Subcutaneous abdominal adipose tissue (tissue), 5 donors: ENCODE results near the gene CYFIP2.
A peak's percentile ranks its signal among the peaks of the same experiment; 100 is the strongest.

Experiments used
- H3K27ac ChIP-seq: one replicate; pipeline ENCODE4 v1.7.0; 2013; ENCODE audit warnings: low read depth, mild to moderate bottlenecking, inconsistent platforms, low read length, moderate library complexity
- H3K27me3 ChIP-seq, 5 donors: one replicate each; pipeline ENCODE4 v1.7.0; 2013; ENCODE audit warnings: low read length in 5 of 5, inconsistent platforms in 1 of 5; ENCODE audit not compliant: control insufficient read depth in 5 of 5, insufficient read depth in 4 of 5
- H3K36me3 ChIP-seq, 5 donors: one replicate each; pipeline ENCODE4 v1.7.0; 2013; ENCODE audit warnings: low read length in 5 of 5; ENCODE audit not compliant: control insufficient read depth in 5 of 5, insufficient read depth in 5 of 5
- H3K4me1 ChIP-seq, 5 donors: one replicate each; pipeline ENCODE4 v1.7.0; 2013; ENCODE audit warnings: low read length in 5 of 5, mild to moderate bottlenecking in 3 of 5, moderate library complexity in 1 of 5; ENCODE audit not compliant: control insufficient read depth in 5 of 5, insufficient read depth in 5 of 5
- H3K4me3 ChIP-seq, 5 donors: one replicate each; pipeline ENCODE4 v1.7.0; 2013; ENCODE audit warnings: low read length in 5 of 5, low read depth in 1 of 5
- H3K9ac ChIP-seq, 5 donors: one replicate each; pipeline ENCODE4 v1.7.0; 2013; ENCODE audit warnings: low read length in 5 of 5, mild to moderate bottlenecking in 4 of 5, moderate library complexity in 3 of 5
- H3K9me3 ChIP-seq, 5 donors: one replicate each; pipeline ENCODE4 v1.7.0; 2013; ENCODE audit warnings: low read length in 5 of 5; ENCODE audit not compliant: control insufficient read depth in 5 of 5
- donor health status: healthy.
- donor health status: healthy.
- donor health status: healthy.
- donor health status: healthy.
- donor health status: healthy.

CYFIP2 gene

GRCh38 chr5:157312492-157312891 is 46.6 kb downstream of the CYFIP2 start:
- Histone ChIP-seq H3K4me3 (no peak overlapping the region), H3K9ac (no peak overlapping the region), H3K27ac (no peak overlapping the region), H3K36me3 (no peaks in the 10 kb centered on the region), H3K27me3 (peaks cover 0 to 2% (median 0%) of the 10 kb centered on the region in 5 donors), H3K4me1 (peaks cover 1 to 13% (median 10%) of the 10 kb centered on the region in 5 donors), H3K9me3 (no peaks in the 10 kb centered on the region)

GRCh38 chr5:157322581-157322980 is 56.7 kb downstream of the CYFIP2 start:
- no peak overlapping the region for H3K27ac ChIP-seq
- no peaks in the 10 kb centered on the region for H3K9me3 ChIP-seq
- no peak overlapping the region for H3K4me3 ChIP-seq
- no peak overlapping the region for H3K9ac ChIP-seq
- H3K27me3 ChIP-seq = peaks cover 0 to 3% (median 0%) of the 10 kb centered on the region in 5 donors
- H3K36me3 ChIP-seq = no peaks in the 10 kb centered on the region
- no peaks in the 10 kb centered on the region for H3K4me1 ChIP-seq

GRCh38 chr5:157323107-157323706 is 57.3 kb downstream of the CYFIP2 start:
- no peaks in the 10 kb centered on the region for H3K36me3 ChIP-seq
- H3K9me3 ChIP-seq = no peaks in the 10 kb centered on the region
- no peak overlapping the region for H3K4me3 ChIP-seq
- H3K4me1 ChIP-seq = peaks cover 0 to 3% (median 0%) of the 10 kb centered on the region in 5 donors
- H3K27me3 ChIP-seq = peaks cover 0 to 3% (median 0%) of the 10 kb centered on the region in 5 donors
- H3K27ac ChIP-seq = no peak overlapping the region
- no peak overlapping the region for H3K9ac ChIP-seq

GRCh38 chr5:157324237-157324636 is 58.3 kb downstream of the CYFIP2 start:
- Histone ChIP-seq H3K27me3 (peaks cover 0 to 3% (median 0%) of the 10 kb centered on the region in 5 donors), H3K4me3 (no peak overlapping the region), H3K36me3 (no peaks in the 10 kb centered on the region), H3K9ac (no peak overlapping the region), H3K4me1 (peaks cover 0 to 4% (median 3%) of the 10 kb centered on the region in 5 donors), H3K27ac (no peak overlapping the region), H3K9me3 (no peaks in the 10 kb centered on the region)

- Histone ChIP-seq H3K9ac (no peak overlapping the region), H3K4me3 (no peak overlapping the region), H3K27ac (no peak overlapping the region)
Observed at GRCh38 chr5:157326440-157327005, 60.6 kb downstream of the CYFIP2 start.

GRCh38 chr5:157327771-157328170 is 61.8 kb downstream of the CYFIP2 start:
- no peaks in the 10 kb centered on the region for H3K27me3 ChIP-seq
- H3K4me3 ChIP-seq = no peak overlapping the region
- H3K9ac ChIP-seq = no peak overlapping the region
- H3K9me3 ChIP-seq = no peaks in the 10 kb centered on the region
- H3K4me1 ChIP-seq = peaks cover 0 to 4% (median 3%) of the 10 kb centered on the region in 5 donors
- no peaks in the 10 kb centered on the region for H3K36me3 ChIP-seq
- no peak overlapping the region for H3K27ac ChIP-seq

More at GRCh38 chr5:157326440-157327005, 60.6 kb downstream of the CYFIP2 start:
- peaks cover 0 to 2% (median 0%) of the 10 kb centered on the region in 5 donors for H3K27me3 ChIP-seq
- peaks cover 0 to 4% (median 3%) of the 10 kb centered on the region in 5 donors for H3K4me1 ChIP-seq
- no peaks in the 10 kb centered on the region for H3K36me3 ChIP-seq
- no peaks in the 10 kb centered on the region for H3K9me3 ChIP-seq

GRCh38 chr5:157328277-157328912 is 62.5 kb downstream of the CYFIP2 start:
- Histone ChIP-seq H3K4me3 (peak overlapping the region in 3 of 5 donors; percentile 12 to 45 (median 40)), H3K4me1 (peaks cover 0 to 4% (median 3%) of the 10 kb centered on the region in 5 donors), H3K9me3 (no peaks in the 10 kb centered on the region), H3K36me3 (no peaks in the 10 kb centered on the region), H3K27me3 (no peaks in the 10 kb centered on the region), H3K9ac (peak overlapping the region in 1 of 5 donors; percentile 47), H3K27ac (no peak overlapping the region)

GRCh38 chr5:157331807-157332206 is 65.9 kb downstream of the CYFIP2 start:
- H3K4me3 ChIP-seq = no peak overlapping the region
- no peaks in the 10 kb centered on the region for H3K36me3 ChIP-seq
- no peaks in the 10 kb centered on the region for H3K9me3 ChIP-seq
- H3K9ac ChIP-seq = no peak overlapping the region
- no peaks in the 10 kb centered on the region for H3K27me3 ChIP-seq
- peaks cover 0 to 4% (median 3%) of the 10 kb centered on the region in 5 donors for H3K4me1 ChIP-seq
- H3K27ac ChIP-seq = no peak overlapping the region

GRCh38 chr5:157335534-157336422 is 69.9 kb downstream of the CYFIP2 start:
- no peaks in the 10 kb centered on the region for H3K4me1 ChIP-seq
- no peaks in the 10 kb centered on the region for H3K36me3 ChIP-seq
- H3K9ac ChIP-seq = no peak overlapping the region
- no peaks in the 10 kb centered on the region for H3K9me3 ChIP-seq
- no peak overlapping the region for H3K27ac ChIP-seq
- H3K27me3 ChIP-seq = peaks cover 0 to 3% (median 0%) of the 10 kb centered on the region in 5 donors
- H3K4me3 ChIP-seq = no peak overlapping the region
